GM21825 (cell line): ENCODE results near the gene STRN4.

Experiments used
- ATAC-seq: cut with Tn5 transposase; IDR thresholded peaks from one replicate; pipeline ENCODE4 v1.9.1; 2021; ENCODE audit warnings: mild to moderate bottlenecking, moderate library complexity; ENCODE audit not compliant: unreplicated experiment

Gene STRN4

GRCh38 chr19:46674416-46675178 lies 71.7 kb downstream of the STRN4 start:
- no peak for ATAC-seq

GRCh38 chr19:46670813-46671212 lies 75.4 kb downstream of the STRN4 start:
- no peak for ATAC-seq
